AML-193 (cell line): ENCODE measurements around the gene RAPGEF1.

Experiments
- DNase-seq, 2 experiments: peaks; one replicate each; lab custom pipeline; 2025; lab: John Stamatoyannopoulos, UW

RAPGEF1 gene

DNA sequence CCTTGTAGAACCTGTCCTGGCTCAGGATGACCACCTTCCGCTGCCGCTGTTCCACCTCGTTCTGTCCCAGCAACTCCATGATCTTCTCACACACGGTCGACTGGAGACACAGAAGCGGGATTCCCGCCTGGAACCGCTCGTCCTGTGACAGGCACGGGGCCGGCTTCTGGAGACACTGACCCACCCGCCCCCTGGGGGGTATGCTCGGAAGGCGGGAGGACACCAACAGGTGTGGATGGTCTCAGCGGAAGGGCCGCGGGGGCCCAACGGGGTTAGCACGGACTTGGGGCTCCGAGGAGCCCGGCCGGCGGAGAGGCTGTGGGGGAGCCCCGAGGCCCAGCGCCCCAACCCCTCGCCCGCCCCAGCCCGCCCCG lies 209.3 kb downstream of the RAPGEF1 start:
- no peak for DNase-seq

DNA sequence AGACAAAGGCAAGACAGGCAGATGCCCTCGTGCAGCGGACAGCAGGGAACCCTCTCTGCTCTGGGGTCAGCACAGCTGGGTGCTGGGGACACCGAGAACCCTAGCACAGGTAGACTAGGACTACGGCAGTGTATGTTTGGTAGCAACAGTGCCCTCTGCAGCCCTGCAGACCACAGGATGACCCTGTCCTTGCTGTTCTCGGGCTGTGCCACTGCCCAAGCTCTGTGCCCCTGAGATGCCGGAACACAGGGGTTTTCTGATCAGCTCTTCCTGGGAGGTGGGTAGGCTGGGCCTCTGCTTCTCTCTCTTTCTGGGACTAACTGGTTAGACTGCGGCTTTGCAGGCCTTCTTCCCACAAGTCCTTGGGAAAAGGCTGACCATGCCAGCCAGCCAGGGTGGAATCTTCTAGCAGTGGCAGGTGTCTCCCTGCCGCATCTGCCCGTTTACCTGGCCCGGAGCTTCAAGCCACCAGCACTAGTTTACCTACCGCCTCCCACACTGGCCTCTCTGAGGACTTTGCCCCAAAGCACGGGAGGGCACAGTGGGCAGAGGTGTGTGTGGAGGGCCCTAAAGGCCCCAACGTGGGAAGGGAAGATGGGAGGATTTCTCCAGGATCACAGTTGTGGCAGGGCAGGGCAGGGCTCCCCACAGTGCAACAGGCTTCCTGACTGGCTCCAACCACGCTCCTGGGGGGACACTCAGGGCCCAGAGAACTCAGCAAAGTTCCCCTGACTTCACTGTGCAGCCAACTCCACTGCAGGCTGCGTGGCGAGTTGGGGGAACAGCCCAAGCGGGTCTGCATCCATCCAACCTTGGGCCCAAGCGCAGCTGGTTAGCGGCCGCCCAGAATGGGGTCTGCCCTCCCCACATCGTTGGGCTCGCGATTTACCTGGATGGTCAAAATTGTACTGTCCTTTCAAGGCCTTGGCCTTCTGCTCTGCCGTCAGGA lies 210.0 kb downstream of the RAPGEF1 start:
- DNase-seq: no peak

DNA sequence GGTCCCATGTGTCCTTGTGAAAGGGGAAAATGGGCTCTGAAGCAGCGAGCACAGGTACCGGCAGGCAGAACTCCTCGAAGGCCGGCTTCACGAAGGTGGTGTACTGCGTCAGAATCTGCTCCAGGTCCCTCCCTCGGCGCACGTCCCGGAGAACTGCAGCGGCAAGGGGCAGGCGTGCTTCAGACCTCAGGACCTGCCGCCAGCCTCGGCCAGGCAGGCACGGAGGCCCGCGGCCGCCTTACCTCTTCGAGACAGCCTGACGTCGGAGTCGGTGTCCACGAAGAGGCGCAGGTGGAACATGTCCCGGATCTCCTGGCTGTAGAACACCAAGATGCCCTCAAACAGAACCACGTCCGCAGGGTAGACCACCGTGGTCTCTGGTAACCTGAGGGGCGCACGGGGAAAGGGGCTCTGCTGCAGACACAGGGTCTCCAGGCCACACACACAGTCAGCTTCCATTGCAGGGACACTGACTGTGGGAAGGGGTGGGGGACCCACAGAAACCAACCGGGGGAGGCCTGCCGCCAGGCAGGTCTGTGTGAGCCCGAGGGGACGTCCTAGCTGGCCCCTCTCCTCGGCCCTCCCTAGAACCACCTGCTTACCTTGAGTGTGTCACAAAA lies 210.9 kb downstream of the RAPGEF1 start:
- no peak for DNase-seq

DNA sequence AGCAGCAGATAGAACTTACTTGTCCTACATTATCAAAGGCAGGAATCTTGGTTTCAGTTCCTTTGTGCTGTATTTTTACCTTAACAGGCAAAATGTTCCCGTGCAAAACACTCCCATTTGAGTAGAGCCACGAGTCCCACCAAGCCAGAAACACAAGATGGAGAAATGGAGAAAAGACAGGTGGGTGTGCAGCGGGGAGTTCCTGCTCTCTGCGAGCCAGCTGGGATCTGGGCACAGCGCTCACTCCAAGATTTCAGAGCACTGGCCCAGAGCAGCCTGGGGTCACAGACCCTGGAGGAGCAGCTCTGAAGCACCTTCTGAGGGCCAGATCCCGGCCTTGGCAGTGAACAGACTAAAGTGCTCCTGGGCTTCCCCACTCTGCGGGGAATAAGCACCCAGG lies 211.7 kb downstream of the RAPGEF1 start:
- DNase-seq: no peak
